ENCODE data around the gene BACE2. TPM values are rescaled to one million over a fixed set of nuclear protein-coding genes. Genes with fewer than 3 reads are reported as not detected.

BACE2 gene
- total RNA-seq, 6 experiments from 2014 or later, result 4.3 to 7.9 (median 5.4) TPM

DNA sequence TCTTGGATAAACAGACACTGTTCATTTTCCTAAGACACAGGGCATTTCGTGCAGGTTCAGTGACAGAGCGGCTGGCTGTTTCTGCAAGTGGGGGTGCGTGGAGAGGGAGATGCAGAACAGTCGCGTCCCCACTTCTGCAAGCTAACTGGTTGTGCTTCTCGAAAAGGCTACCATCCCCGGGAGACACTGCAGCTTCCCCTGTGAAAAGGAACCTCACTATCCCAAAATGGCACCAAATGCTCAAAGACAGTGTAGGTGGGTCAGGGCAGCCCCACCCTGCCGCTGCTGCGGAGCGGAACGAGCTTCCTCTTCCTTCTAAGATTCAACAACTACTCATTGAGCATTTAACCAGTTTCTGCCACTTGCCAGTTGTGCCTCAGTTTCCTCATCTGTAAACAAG lies 19.2 kb upstream of the BACE2 start:
- H3K36me3 ChIP-seq, result no peaks in the 10 kb centered on the region
- no peak overlapping the region for H3K4me3 ChIP-seq
- H3K27ac ChIP-seq, result no peak overlapping the region
- no peak for DNase-seq
- H3K27me3 ChIP-seq, result no peaks in the 10 kb centered on the region
- WGBS (ENCODE audit: insufficient coverage, low coverage, low lambda C conversion rate, missing lambda C conversion rate), result 76% methylated on average over 9 of the region's 11 CpGs
- intact Hi-C loops (cut with DNase I), result no loop called here
- H3K4me1 ChIP-seq, result no peaks in the 10 kb centered on the region
- no peak for TF ChIP-seq POLR2A (IDR thresholded peaks at IDR 0.05)
- TF ChIP-seq, protein P1, sequence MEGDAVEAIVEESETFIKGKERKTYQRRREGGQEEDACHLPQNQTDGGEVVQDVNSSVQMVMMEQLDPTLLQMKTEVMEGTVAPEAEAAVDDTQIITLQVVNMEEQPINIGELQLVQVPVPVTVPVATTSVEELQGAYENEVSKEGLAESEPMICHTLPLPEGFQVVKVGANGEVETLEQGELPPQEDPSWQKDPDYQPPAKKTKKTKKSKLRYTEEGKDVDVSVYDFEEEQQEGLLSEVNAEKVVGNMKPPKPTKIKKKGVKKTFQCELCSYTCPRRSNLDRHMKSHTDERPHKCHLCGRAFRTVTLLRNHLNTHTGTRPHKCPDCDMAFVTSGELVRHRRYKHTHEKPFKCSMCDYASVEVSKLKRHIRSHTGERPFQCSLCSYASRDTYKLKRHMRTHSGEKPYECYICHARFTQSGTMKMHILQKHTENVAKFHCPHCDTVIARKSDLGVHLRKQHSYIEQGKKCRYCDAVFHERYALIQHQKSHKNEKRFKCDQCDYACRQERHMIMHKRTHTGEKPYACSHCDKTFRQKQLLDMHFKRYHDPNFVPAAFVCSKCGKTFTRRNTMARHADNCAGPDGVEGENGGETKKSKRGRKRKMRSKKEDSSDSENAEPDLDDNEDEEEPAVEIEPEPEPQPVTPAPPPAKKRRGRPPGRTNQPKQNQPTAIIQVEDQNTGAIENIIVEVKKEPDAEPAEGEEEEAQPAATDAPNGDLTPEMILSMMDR (IDR thresholded peaks at IDR 0.05), result no peak
- ATAC-seq, result no peak
- H3K9me3 ChIP-seq, result no peaks in the 10 kb centered on the region

GRCh38 chr21:41149199-41149598 lies 18.8 kb upstream of the BACE2 start:
- no peak for DNase-seq
- H3K9me3 ChIP-seq, result no peaks in the 10 kb centered on the region
- ATAC-seq, result no peak
- H3K27me3 ChIP-seq, result no peaks in the 10 kb centered on the region
- H3K4me1 ChIP-seq, result no peaks in the 10 kb centered on the region
- no peak overlapping the region for H3K4me3 ChIP-seq
- intact Hi-C loops (cut with DNase I), result no loop called here
- no peak overlapping the region for H3K27ac ChIP-seq
- no peaks in the 10 kb centered on the region for H3K36me3 ChIP-seq
- 65% methylated on average over 6 of the region's 6 CpGs for WGBS (ENCODE audit: insufficient coverage, low coverage, low lambda C conversion rate, missing lambda C conversion rate)
- no peak for TF ChIP-seq POLR2A (IDR thresholded peaks at IDR 0.05)
- TF ChIP-seq, protein P1 (IDR thresholded peaks at IDR 0.05), result no peak

DNA sequence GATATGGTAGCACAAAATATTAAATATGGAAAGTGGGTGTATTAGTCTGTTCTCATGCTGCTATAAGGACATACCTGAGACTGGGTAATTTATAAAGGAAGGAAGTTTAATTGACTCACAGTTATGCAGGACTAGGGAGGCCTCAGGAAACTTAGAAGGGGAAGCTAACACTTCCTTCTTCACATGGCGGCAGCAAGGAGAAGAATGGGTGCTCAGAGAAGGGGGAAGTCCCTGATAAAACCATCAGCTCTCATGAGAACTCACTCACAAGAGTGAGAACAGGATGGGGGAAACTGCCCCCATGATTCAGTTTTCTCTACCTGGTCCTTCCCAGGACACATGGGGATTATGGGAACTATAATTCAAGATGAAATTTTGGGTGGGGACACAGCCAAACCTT lies 15.8 kb upstream of the BACE2 start:
- DNase-seq (no peak), ATAC-seq (no peak)
- no peaks in the 10 kb centered on the region for H3K36me3 ChIP-seq
- no peaks in the 10 kb centered on the region for H3K9me3 ChIP-seq
- intact Hi-C loops (cut with DNase I), result no loop called here
- H3K27me3 ChIP-seq, result no peaks in the 10 kb centered on the region
- TF ChIP-seq, protein P1 (IDR thresholded peaks at IDR 0.05), result no peak
- no peak for TF ChIP-seq POLR2A (IDR thresholded peaks at IDR 0.05)
- H3K4me3 ChIP-seq, result no peak overlapping the region
- no peaks in the 10 kb centered on the region for H3K4me1 ChIP-seq
- 50% methylated on average over 1 of the region's 1 CpG for WGBS (ENCODE audit: insufficient coverage, low coverage, low lambda C conversion rate, missing lambda C conversion rate)
- H3K27ac ChIP-seq, result no peak overlapping the region

- H3K36me3 ChIP-seq, result no peaks in the 10 kb centered on the region
- ATAC-seq (no peak), DNase-seq (no peak)
- TF ChIP-seq, protein P1 (IDR thresholded peaks at IDR 0.05), result no peak
- no peak for TF ChIP-seq POLR2A (IDR thresholded peaks at IDR 0.05)
- no peaks in the 10 kb centered on the region for H3K9me3 ChIP-seq
- H3K27me3 ChIP-seq, result no peaks in the 10 kb centered on the region
- H3K4me3 ChIP-seq, result no peak overlapping the region
- no peaks in the 10 kb centered on the region for H3K4me1 ChIP-seq
- intact Hi-C loops (cut with DNase I), result no loop called here
- H3K27ac ChIP-seq, result no peak overlapping the region
Observed at GRCh38 chr21:41153443-41153842, 14.5 kb upstream of the BACE2 start.

- Histone ChIP-seq H3K27ac (no peak overlapping the region), H3K4me3 (no peak overlapping the region), H3K4me1 (no peaks in the 10 kb centered on the region), H3K27me3 (no peaks in the 10 kb centered on the region), H3K9me3 (no peaks in the 10 kb centered on the region), H3K36me3 (no peaks in the 10 kb centered on the region)
- intact Hi-C loops (cut with DNase I), result no loop called here
- no peak for DNase-seq
- no peak for ATAC-seq
- 51% methylated on average over 5 of the region's 5 CpGs for WGBS (ENCODE audit: insufficient coverage, low coverage, low lambda C conversion rate, missing lambda C conversion rate)
- no peak for TF ChIP-seq POLR2A (IDR thresholded peaks at IDR 0.05)
- TF ChIP-seq, protein P1 (IDR thresholded peaks at IDR 0.05), result no peak
Observed at GRCh38 chr21:41156142-41156541, 11.8 kb upstream of the BACE2 start.

Data from right lobe of liver (tissue), 6 donors.